Hypothalamus (tissue), 51 donors: ENCODE data around the gene NUFIP1.

Source experiments
- DNase-seq, 51 donors: peaks; one replicate each; lab custom pipeline; 2025; lab: John Stamatoyannopoulos, UW

The NUFIP1 gene

GRCh38 chr13:44894001-44894770 lies 95.1 kb downstream of the NUFIP1 start:
- DNase-seq: no peak
